GM19395 (cell line): ENCODE data around the gene KRT79.
"Not testable (repeated sequence)": the region's sequence is repeated elsewhere in the genome, so short reads cannot be mapped to it uniquely, and the experiment has no call there.

Source experiments
- ATAC-seq: cut with Tn5 transposase; IDR thresholded peaks from one replicate; pipeline ENCODE4 v1.9.1; 2021; ENCODE audit warnings: mild to moderate bottlenecking, moderate library complexity; ENCODE audit not compliant: unreplicated experiment

The KRT79 gene

GRCh38 chr12:52807544-52808470, 26.3 kb downstream of the KRT79 start:
- no peak for ATAC-seq

GRCh38 chr12:52806821-52807543, 27.1 kb downstream of the KRT79 start:
- ATAC-seq: no peak

- no peak for ATAC-seq
Observed at GRCh38 chr12:52806169-52806811, 27.8 kb downstream of the KRT79 start.

GRCh38 chr12:52805739-52806138, 28.4 kb downstream of the KRT79 start:
- ATAC-seq: no peak

- ATAC-seq: no peak
Observed at GRCh38 chr12:52805000-52805399, 29.1 kb downstream of the KRT79 start.

- no peak for ATAC-seq
Observed at GRCh38 chr12:52802442-52802841, 31.7 kb downstream of the KRT79 start.

- no peak for ATAC-seq
Observed at GRCh38 chr12:52801773-52802172, 32.3 kb downstream of the KRT79 start.

GRCh38 chr12:52800259-52800917, 33.7 kb downstream of the KRT79 start:
- ATAC-seq: no peak

GRCh38 chr12:52799505-52800211, 34.5 kb downstream of the KRT79 start:
- no peak for ATAC-seq

- ATAC-seq: no peak
Observed at GRCh38 chr12:52798671-52799504, 35.2 kb downstream of the KRT79 start.

GRCh38 chr12:52798003-52798670, 36.0 kb downstream of the KRT79 start:
- no peak for ATAC-seq

GRCh38 chr12:52797529-52797894, 36.6 kb downstream of the KRT79 start:
- ATAC-seq: no peak

GRCh38 chr12:52796839-52797528, 37.1 kb downstream of the KRT79 start:
- ATAC-seq: no peak

GRCh38 chr12:52796429-52796794, 37.7 kb downstream of the KRT79 start:
- no peak for ATAC-seq

- no peak for ATAC-seq
Observed at GRCh38 chr12:52795694-52796428, 38.2 kb downstream of the KRT79 start, which contains the start of gene KRT3. Gene KRT3, minus strand, starts transcription at chr12:52796117. Its CDS starts 75 bp downstream, at chr12:52796042.

GRCh38 chr12:52795332-52795674, 38.8 kb downstream of the KRT79 start:
- ATAC-seq: not testable (repeated sequence)

- no peak for ATAC-seq
Observed at GRCh38 chr12:52794479-52795331, 39.4 kb downstream of the KRT79 start.
